GM19438 (cell line): ENCODE data around the gene SCFD2.
"Not testable (repeated sequence)": the region's sequence is repeated elsewhere in the genome, so short reads cannot be mapped to it uniquely, and the experiment has no call there.

Experiments
- ATAC-seq: cut with Tn5 transposase; IDR thresholded peaks from one replicate; pipeline ENCODE4 v1.9.1; 2021; ENCODE audit warnings: low read depth; ENCODE audit not compliant: unreplicated experiment

SCFD2 gene

DNA sequence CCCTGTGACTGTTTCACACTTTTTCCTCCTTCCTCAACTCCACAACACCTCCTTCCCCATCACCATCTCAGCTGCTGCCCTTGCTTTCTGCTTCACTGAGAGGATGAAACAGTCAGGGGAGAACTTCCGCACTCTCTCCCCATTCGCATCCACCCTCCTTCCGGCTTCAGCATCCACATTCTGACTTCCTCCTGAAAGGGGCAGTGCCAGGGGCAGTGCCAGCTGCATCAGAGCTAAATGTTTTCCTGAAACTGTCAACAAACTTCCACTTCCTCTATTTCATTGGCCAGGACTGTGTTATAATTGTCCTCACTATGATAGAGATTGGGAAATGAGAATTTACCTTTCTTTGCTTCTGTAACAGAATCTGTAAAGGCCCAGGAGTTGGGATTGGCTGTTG lies 521.9 kb downstream of the SCFD2 start:
- no peak for ATAC-seq

DNA sequence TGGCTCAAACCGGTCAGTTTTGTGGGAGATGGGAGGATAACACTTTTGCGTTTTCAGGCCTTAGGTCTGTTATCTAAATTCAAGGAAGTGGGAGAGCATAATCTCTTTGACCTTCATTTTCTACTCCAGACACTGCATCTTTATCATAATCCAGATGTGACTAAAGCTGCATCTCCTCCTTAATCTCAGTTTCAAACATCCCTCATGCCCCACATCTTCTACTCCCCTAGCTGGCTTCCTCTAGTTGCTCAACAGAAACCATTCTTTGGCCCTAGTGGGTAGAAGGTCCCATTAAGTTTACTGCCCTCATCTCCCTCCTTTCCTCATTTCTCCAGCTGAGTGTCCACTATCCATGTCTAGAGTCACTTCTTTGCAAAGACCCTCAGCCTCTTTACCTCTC lies 522.5 kb downstream of the SCFD2 start:
- no peak for ATAC-seq

DNA sequence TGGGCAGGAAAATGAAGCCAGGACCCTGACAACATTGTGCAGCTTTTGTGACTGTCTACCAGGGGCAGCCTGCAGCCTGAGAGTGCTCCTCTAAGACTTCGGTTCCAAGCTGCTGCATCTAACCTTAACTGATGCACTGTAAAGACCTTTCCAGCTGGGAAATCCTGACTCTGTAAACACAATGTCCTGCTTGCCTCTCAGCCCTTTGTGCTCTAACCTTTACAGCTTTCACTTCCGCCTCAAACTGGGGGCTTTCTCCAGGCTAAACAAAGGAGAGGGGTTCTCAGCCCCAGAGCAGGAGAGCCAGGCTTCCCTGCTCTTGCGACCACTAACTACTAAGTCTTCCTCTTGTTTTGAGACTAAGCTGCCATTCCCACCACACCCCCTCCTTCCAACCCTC lies 523.1 kb downstream of the SCFD2 start:
- no peak for ATAC-seq

DNA sequence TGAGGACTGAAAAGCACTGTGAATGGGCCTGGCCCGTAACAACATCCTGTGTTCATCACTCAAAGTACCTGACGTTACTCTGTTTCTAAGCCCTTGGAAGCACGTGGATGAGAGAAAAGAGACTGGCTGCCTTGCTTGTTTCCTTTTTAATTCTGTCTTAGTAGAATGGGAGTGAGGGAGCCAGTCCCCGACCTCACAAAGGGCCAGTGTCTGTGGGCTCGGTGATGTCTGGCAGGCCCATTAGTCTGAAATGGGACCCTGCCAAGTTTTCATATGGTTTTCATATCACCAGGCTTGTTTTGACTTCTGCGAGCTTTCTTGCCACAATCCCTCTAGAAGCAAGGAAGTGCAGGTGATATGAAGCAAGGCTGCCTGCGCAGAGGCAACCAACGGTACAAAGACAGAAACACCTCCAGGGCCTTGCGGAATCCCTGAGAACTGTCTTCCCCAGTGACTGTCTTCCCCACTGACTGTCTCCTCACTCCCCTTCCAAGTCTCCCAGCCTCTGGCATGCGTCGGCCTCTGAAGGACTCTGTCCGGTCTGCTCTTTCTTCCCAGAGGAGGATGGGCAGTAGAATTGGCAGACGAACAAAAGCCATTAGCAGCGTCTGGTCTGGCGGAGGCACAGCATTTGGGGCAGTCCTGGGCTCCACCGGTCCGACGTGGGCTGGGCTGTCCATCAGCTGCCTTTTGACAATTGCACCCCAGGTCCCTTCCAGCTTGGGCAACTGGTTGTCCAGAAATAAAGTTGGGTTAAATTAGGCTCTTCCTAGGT lies 524.0 kb downstream of the SCFD2 start:
- no peak for ATAC-seq

DNA sequence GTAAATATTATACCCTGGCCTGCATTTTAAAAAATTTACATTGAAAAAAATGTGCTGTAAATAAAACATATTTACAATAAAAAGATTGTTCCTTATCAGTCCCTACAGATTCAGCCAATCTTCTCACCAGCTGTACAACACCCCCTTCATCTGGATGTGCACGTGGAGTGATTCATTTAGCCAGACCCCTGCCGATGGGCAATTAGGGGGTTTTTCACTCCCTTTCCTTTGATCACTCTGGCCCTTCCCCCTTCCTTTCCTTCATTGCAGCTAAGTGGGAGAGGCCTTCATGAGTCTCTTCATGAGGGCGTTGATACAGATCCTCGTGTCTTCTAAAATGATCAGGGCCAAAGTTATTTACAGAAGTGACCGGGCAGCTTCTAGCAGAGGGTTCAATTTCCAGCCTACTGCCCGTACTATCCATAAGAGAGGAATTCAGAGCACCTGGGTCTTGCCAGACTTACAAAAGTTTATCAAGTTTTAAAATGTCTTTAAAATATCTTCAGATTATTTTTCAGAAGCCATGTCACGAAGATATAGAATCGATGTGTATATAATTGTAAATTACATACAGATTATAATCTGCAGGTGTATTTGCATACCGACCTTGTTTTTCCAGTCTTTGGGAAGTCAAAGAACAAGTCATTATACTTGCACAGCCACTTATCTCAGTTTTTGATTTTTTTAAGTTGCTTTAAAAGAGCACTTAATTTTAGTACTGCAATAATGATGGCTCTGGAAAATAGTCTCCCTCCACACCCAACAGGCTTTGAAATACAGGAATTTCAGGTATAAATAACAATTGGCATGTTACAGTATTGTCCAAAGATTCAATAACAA lies 525.1 kb downstream of the SCFD2 start:
- no peak for ATAC-seq

DNA sequence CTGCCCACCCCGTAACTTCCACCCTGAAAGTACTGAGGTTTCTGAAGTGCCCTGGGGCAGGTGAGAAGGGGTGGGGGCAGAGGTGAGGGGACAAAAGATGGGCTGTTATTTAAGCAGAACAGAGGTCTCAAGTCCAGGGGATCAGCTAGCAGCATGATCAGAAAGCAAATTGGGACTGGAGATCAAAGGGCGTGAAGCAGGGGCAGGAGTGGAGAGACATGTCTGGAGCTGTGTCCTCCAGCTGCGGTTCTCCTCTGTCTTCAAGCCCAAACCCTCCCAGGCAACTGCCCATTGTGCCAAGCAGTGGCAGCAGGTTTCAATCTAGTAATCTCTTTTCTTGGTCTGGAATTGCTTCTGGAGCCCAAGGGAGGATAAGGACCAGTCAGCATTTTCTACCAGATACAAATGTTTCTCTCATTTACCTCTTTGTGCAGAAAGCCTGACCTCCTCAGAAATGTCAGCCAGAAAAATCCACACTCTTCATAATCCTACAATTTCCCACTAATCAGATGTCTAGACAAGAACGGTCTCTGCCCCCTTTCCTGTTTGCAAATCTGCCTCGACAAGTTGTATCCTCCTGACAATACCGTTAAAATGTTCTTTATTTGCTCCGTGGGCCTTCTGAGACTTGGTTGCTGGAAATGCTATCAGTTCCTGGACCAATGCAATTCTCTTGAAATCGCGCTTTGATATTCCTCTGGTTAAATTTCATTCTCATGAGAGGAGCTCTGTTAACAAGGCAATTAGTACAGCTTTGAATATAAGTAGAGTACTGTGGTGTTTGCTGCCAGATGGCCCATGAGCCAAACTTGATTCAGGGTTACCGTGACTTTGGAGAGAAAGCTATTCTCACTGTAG lies 526.9 kb downstream of the SCFD2 start:
- ATAC-seq: no peak

DNA sequence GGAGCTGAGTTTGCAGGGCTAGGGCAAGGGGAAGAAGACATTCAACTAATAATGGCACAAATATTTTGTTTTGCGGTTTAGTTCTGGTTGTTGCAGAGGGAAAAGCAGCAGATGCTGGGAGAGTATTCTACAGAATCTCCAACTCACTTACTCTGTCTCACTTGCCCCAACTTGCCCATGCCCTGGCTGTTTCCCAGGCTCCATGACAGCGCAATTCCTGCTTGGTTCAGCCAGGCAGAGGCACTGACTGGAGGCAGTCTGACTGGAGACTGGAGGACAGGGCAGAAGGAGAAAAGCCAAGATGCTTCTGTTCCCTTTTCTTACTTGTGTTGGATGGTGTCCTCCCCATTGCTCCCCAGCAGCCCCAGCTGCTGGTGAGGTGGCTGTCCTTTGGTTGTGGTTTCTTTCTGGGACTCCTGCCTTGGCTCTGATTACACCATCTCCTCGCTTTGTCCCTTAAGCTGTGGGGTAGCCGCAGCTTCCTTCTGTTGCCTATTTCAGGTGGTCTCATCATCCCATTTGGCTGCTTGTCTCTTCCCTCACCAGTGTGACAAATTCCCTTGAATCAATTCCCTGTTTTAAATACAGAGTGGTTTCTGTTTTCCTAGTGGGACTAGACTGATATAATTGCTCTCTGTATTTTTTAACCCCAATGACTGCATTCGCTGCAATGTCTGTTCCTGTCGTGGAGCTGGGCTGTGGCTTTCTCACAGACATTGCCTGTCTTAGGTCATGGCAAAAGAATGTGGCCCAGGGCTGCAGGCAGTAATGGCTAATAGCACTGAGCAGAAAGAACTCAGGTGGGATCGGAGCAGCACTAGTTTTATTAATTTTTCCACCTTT lies 527.9 kb downstream of the SCFD2 start:
- ATAC-seq: no peak

DNA sequence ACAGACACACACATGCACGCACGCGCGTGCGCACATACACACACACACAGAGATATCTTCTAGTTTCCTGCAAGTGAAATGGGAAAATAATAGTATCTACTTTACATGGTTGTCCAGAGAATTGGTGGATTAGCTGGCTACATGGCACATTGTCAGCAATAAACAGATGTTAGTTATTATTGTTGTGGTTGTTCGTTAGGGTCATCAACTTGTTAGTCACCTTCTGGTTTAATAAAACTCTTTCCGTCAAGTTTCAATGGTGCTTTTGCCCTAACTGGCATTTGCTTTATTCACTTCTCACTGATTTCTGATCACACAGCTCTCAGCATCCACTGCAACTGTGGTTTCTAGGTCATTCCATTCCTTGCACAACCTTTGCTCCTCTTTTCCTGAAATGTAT lies 529.2 kb downstream of the SCFD2 start:
- no peak for ATAC-seq

DNA sequence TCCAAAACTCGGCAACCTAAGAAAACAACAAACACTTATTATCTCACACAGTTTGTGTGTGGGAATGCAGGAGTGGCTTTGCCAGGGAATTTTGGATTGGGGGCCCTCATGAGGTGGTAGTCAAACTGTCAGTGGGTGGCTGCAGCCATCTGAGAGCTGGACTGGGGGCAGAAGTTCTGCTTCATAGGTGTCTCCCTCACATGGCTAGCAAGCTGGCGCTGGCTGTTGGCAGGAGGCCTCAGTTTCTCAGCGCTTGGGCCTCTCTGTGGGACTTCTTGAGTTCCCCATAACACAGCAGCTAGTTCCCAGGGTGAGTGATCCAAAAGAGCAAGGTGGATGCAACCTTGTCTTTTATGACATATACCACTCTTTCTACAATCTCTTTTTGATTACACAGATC lies 529.7 kb downstream of the SCFD2 start:
- ATAC-seq: no peak

DNA sequence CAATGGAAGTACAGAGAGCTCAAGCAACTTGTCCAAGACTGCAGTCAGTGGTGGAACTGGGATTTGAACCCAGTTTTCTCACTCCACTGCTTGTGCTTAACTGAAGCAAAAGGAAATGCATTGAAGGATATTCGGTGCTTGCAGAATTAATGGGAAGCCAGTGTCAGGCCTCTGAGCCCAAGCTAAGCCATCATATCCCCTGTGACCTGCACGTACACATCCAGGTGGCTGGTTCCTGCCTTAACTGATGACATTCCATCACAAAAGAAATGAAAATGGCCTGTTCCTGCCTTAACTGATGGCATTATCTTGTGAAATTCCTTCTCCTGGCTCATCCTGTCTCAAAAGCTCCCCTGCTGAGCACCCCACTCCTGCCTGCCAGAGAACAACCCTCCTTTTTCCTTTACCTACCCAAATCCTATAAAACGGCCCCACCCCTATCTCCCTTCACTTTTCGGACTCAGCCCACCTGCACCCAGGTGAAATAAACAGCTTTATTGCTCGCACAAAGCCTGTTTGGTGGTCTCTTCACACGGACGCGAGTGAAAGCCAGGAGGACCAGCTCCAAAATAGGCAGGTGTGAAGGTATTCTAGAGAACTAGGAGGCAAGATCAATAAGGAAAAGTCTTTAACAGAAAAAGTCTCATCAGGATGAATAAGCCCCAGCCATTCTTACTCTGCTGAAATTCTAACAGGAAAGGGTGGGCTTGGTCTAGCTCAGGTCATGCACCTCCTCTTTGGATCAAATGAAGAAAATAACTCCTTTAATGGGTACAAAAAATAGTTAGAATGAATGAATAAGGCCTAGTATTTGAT lies 531.0 kb downstream of the SCFD2 start:
- not testable (repeated sequence) for ATAC-seq

DNA sequence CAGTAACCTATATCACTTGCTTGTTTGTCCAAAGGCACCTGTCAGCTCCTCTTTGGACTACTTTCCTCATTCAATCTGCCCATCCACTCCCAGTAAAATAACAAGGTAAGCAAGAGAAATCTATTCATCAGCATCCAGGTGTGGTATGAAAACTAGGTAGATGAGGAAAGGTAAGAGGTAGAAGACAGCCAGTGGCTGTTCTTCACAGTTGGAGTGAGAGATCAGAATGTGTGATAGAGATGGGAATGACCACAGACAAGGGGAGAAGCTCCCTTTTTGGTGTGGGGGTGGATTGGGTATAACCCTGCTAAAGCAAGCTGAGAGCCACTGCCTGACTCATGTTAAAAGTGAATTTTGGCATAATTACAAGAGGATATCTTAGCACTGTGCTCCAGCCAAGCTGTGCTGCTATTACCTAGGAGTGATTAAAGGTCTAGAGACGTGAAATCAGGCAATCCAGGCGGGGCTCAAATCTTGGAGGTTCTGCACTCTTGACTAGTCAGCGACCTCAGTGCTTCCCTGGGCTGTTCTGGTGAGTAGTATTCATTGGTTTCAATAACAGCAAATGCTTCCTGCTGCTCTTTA lies 531.8 kb downstream of the SCFD2 start:
- no peak for ATAC-seq

DNA sequence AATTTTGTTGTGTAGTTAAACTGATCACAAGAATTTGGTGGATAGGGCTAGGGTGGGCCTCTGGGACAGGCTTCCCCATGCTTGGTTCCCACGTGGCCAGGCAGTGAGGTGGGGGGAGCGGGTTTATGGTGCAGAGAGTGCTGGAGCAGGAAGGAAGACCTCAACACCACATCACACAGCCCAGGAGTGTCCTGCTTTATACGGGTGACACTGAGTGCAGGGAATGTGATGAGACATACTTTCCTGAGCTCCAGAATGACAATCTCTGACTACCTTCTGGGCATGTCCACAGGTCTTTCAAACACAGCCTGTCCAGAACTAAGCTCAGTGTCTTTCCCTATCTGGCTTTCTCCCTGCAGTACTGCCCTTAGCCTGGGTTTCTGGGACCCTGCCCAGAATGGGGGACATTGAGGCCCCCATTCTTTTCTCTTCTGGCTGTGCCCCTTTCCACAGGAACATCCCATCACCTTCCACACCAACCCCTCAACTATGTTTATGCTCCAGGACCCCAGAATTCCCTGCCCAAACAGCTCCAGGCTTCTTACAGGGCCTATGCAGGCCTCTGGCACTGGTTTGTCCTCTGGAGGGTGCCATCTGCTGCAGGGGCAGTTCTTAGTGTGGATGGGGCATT lies 540.3 kb downstream of the SCFD2 start:
- no peak for ATAC-seq

DNA sequence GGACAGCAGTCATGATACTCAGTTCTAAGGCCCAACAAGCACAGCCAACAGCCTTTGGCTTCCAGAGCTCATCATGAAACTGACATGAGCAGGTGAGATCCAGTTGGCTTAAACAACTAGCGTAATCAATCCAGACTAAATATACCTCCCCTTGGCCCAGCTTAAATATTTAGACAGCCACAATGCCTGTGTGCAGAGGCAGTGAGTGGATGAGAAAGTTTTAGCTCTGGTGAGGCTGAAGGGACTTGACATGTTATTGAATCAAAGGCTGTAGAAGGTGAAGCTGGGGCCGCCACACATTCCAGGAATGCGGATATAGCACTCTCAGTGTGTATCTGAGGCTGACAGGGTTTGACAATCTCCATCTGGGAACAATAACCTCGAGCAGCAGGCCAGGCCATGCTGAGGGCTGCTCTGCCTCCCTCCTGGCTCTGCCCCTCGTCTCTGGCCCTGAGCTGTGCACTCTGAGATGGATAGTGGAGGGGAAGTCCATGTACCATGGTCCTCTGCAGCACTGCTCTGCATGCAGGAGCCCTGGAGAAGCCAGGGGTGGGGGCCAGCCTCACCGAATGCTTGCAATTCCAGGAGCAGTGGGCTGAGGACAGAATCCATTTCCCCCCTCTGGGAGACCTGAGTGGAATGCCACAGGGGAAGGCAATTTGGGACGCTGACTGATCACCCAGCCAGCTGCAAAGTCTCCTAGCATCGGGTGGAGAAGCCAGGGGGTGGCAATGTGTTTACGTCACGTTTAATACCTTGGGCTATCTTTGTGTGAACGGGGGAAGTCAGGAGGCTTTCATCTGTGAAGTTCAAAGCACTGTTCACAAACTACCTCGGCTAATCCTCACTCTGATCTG lies 541.0 kb downstream of the SCFD2 start:
- ATAC-seq: no peak

DNA sequence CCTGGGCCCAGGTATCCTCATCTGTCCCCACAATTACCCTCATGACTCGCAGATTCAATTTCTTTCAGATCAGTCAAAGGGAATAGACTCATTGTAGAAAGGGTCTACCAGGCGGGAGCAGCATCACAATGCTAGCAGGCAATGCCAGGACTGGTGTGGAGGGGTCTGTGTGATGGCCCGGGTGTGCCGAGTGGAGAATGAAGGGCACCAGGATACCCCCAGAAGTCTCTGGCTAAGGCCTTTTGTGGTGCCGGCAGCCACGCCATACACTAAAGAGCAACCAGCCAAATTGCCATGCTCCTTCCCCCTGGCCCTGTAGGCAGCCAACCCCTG lies 541.6 kb downstream of the SCFD2 start:
- ATAC-seq: no peak

DNA sequence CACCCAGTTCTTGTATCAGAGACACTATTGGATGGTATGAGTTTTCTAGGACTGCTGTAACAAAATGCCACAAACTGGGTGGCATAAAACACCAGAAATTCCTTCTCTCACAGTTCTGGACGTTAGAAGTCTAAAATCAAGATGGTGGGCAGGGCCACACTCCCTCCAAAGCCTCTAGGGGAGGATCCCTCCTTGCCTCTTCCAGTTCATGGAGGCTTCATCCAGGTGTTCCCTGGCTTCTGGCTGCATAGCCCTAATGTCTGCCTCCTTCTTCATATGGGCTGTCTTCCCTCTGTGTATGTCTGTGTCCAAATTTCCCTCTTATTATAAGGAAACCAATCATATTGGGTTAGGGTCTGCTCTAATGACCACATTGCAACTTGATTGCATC lies 542.2 kb downstream of the SCFD2 start:
- ATAC-seq: no peak
